ENCODE measurements around the gene MIGA2. TPM values are rescaled to one million over a fixed set of nuclear protein-coding genes. Genes with fewer than 3 reads are reported as not detected.

Gene MIGA2
- total and polyA plus RNA-seq, 4 donors = 8.0 to 42.6 (median 16.9) TPM

DNA sequence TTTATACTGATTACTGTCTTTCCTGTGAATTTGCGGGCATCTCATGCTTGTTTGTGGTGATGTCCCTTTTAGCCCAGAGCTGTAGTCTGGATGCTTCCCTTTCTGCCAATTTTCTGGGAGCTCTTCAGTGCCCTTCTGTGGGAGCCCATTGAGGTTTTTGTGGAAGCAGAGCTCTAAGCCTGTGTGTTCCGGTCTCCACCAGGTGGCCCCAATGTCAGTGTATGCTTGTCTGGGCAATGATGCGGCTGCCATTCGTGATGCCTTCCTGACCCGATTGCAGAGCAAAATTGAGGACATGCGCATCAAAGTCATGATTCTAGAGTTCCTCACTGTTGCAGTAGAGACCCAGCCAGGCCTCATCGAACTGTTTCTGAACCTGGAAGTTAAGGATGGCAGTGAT lies 43.4 kb upstream of the MIGA2 start:
- no peak overlapping the region for H3K27ac ChIP-seq (ENCODE audit: low read depth in 1 of 2, low read length in 2 of 2)
- no peaks in the 10 kb centered on the region for H3K4me1 ChIP-seq (ENCODE audit: control insufficient read depth in 4 of 4, insufficient read depth in 4 of 4, low read length in 3 of 4)
- no peak overlapping the region for H3K4me3 ChIP-seq (ENCODE audit: low read depth in 1 of 3, low read length in 3 of 3)
- no peaks in the 10 kb centered on the region for H3K9me3 ChIP-seq (ENCODE audit: control insufficient read depth in 4 of 4, low read length in 3 of 4)
- 85% methylated on average over 7 of the region's 7 CpGs for WGBS
- peaks cover 20 to 63% (median 45%) of the 10 kb centered on the region in 4 donors for H3K36me3 ChIP-seq (ENCODE audit: control insufficient read depth in 4 of 4, insufficient read depth in 3 of 4, low read depth in 1 of 4, low read length in 3 of 4)
- DNase-seq (ENCODE audit: low spot score) = no peak
- no peaks in the 10 kb centered on the region for H3K27me3 ChIP-seq (ENCODE audit: control insufficient read depth in 4 of 4, insufficient read depth in 4 of 4, low read length in 3 of 4)
- TF ChIP-seq NR2F2 (IDR thresholded peaks at IDR 0.05) (no peak), ZBTB33 (IDR thresholded peaks at IDR 0.05) (no peak), CTCF (IDR thresholded peaks at IDR 0.05; ENCODE audit: low read depth, low read length, missing input control) (peak; percentile 15)
- TF ChIP-seq, protein P1, sequence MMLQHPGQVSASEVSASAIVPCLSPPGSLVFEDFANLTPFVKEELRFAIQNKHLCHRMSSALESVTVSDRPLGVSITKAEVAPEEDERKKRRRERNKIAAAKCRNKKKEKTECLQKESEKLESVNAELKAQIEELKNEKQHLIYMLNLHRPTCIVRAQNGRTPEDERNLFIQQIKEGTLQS (IDR thresholded peaks at IDR 0.05) = no peak
- H3K9ac ChIP-seq (ENCODE audit: low read depth in 1 of 2, low read length in 2 of 2) = no peak overlapping the region

DNA sequence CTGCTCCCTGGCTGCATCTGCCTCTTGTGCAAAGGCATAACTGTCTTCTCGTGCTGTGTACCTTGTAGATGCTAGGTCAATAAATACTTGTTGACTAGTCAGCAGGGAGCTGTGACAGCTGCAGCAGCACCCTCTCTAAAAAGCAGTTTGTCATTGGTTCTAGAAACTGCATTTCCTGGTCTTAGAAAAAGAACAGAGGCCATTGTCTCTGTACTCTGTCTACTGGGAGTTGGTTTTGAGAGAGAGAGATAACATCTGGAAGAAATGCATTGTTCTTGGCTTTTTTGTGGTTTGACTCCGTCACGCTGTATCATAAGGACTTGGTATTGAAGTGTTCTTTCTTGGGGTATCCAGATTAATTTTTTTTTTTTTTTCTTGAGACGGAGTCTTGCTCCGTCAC lies 40.6 kb upstream of the MIGA2 start:
- Histone ChIP-seq H3K27ac (ENCODE audit: low read depth in 1 of 2, low read length in 2 of 2) (no peak overlapping the region), H3K9me3 (ENCODE audit: control insufficient read depth in 4 of 4, low read length in 3 of 4) (no peaks in the 10 kb centered on the region), H3K27me3 (ENCODE audit: control insufficient read depth in 4 of 4, insufficient read depth in 4 of 4, low read length in 3 of 4) (no peaks in the 10 kb centered on the region), H3K9ac (ENCODE audit: low read depth in 1 of 2, low read length in 2 of 2) (no peak overlapping the region), H3K4me1 (ENCODE audit: control insufficient read depth in 4 of 4, insufficient read depth in 4 of 4, low read length in 3 of 4) (no peaks in the 10 kb centered on the region), H3K36me3 (ENCODE audit: control insufficient read depth in 4 of 4, insufficient read depth in 3 of 4, low read depth in 1 of 4, low read length in 3 of 4) (peaks cover 23 to 73% (median 52%) of the 10 kb centered on the region in 4 donors), H3K4me3 (ENCODE audit: low read depth in 1 of 3, low read length in 3 of 3) (no peak overlapping the region)
- WGBS = 97% methylated on average over 5 of the region's 5 CpGs
- no peak for DNase-seq (ENCODE audit: low spot score)
- TF ChIP-seq, protein P2, sequence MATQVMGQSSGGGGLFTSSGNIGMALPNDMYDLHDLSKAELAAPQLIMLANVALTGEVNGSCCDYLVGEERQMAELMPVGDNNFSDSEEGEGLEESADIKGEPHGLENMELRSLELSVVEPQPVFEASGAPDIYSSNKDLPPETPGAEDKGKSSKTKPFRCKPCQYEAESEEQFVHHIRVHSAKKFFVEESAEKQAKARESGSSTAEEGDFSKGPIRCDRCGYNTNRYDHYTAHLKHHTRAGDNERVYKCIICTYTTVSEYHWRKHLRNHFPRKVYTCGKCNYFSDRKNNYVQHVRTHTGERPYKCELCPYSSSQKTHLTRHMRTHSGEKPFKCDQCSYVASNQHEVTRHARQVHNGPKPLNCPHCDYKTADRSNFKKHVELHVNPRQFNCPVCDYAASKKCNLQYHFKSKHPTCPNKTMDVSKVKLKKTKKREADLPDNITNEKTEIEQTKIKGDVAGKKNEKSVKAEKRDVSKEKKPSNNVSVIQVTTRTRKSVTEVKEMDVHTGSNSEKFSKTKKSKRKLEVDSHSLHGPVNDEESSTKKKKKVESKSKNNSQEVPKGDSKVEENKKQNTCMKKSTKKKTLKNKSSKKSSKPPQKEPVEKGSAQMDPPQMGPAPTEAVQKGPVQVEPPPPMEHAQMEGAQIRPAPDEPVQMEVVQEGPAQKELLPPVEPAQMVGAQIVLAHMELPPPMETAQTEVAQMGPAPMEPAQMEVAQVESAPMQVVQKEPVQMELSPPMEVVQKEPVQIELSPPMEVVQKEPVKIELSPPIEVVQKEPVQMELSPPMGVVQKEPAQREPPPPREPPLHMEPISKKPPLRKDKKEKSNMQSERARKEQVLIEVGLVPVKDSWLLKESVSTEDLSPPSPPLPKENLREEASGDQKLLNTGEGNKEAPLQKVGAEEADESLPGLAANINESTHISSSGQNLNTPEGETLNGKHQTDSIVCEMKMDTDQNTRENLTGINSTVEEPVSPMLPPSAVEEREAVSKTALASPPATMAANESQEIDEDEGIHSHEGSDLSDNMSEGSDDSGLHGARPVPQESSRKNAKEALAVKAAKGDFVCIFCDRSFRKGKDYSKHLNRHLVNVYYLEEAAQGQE (IDR thresholded peaks at IDR 0.05) = no peak
- TF ChIP-seq YY1 (IDR thresholded peaks at IDR 0.05) = no peak

- Histone ChIP-seq H3K27me3 (ENCODE audit: control insufficient read depth in 4 of 4, insufficient read depth in 4 of 4, low read length in 3 of 4) (no peaks in the 10 kb centered on the region), H3K4me3 (ENCODE audit: low read depth in 1 of 3, low read length in 3 of 3) (no peak overlapping the region), H3K9ac (ENCODE audit: low read depth in 1 of 2, low read length in 2 of 2) (no peak overlapping the region), H3K36me3 (ENCODE audit: control insufficient read depth in 4 of 4, insufficient read depth in 3 of 4, low read depth in 1 of 4, low read length in 3 of 4) (peaks cover 19 to 85% (median 62%) of the 10 kb centered on the region in 4 donors), H3K27ac (ENCODE audit: low read depth in 1 of 2, low read length in 2 of 2) (no peak overlapping the region), H3K9me3 (ENCODE audit: control insufficient read depth in 4 of 4, low read length in 3 of 4) (no peaks in the 10 kb centered on the region), H3K4me1 (ENCODE audit: control insufficient read depth in 4 of 4, insufficient read depth in 4 of 4, low read length in 3 of 4) (no peaks in the 10 kb centered on the region)
- WGBS = 98% methylated on average over 6 of the region's 6 CpGs
- TF ChIP-seq GABPA (IDR thresholded peaks at IDR 0.05 in 1 of 2, conservative IDR thresholded peaks at IDR 0.05 in 1 of 2) = no peak
- no peak for TF ChIP-seq RXRA (IDR thresholded peaks at IDR 0.05)
- TF ChIP-seq YY1 (IDR thresholded peaks at IDR 0.05) = no peak
- no peak for TF ChIP-seq EGR1 (IDR thresholded peaks at IDR 0.05; ENCODE audit: low read depth in 2 of 2)
- no peak for TF ChIP-seq FOXA1 (IDR thresholded peaks at IDR 0.05)
- no peak for TF ChIP-seq HNF4G (IDR thresholded peaks at IDR 0.05)
- TF ChIP-seq TAF1 (conservative IDR thresholded peaks at IDR 0.05) = no peak
- TF ChIP-seq NR2F2 (IDR thresholded peaks at IDR 0.05) = no peak
- no peak for TF ChIP-seq CTCF (IDR thresholded peaks at IDR 0.05; ENCODE audit: low read depth, low read length, missing input control)
- DNase-seq (ENCODE audit: low spot score) = no peak
Measured at GRCh38 chr9:128998462-128998861, 38.0 kb upstream of the MIGA2 start.
